Ishikawa (cell line): Measurements from ENCODE around the gene MPZL2.

Source experiments
- CEBPB ChIP-seq: IDR thresholded peaks from 2 replicates; pipeline ENCODE4 v1.6.1; 2012
- CREB1 ChIP-seq: IDR thresholded peaks from 2 replicates; pipeline ENCODE4 v1.6.1; 2012; ENCODE audit warnings: low read depth
- EGR1 ChIP-seq: IDR thresholded peaks from 2 replicates; pipeline ENCODE4 v1.6.1; 2012
- EP300 ChIP-seq: IDR thresholded peaks from 2 replicates; pipeline ENCODE4 v1.6.1; 2012; ENCODE audit warnings: borderline replicate concordance
- FOXM1 ChIP-seq: IDR thresholded peaks from 2 replicates; pipeline ENCODE4 v1.6.1; 2012; ENCODE audit warnings: low read depth, borderline replicate concordance
- MAX ChIP-seq: IDR thresholded peaks from 2 replicates; pipeline ENCODE4 v1.6.1; 2012
- NFIC ChIP-seq: IDR thresholded peaks from 2 replicates; pipeline ENCODE4 v1.6.1; 2012
- RAD21 ChIP-seq: IDR thresholded peaks from 2 replicates; pipeline ENCODE4 v1.6.1; 2012; ENCODE audit warnings: low read depth
- REST ChIP-seq: IDR thresholded peaks from 2 replicates; pipeline ENCODE4 v1.6.1; 2012; ENCODE audit warnings: low read depth, mild to moderate bottlenecking
- TAF1 ChIP-seq: IDR thresholded peaks from 2 replicates; pipeline ENCODE4 v1.6.1; 2012; ENCODE audit warnings: low read depth, mild to moderate bottlenecking
- TCF12 ChIP-seq: IDR thresholded peaks from 2 replicates; pipeline ENCODE4 v1.6.1; 2012; ENCODE audit warnings: low read depth
- TEAD4 ChIP-seq: IDR thresholded peaks from 2 replicates; pipeline ENCODE4 v1.6.1; 2012
- YY1 ChIP-seq: IDR thresholded peaks from 2 replicates; pipeline ENCODE4 v1.6.1; 2012; ENCODE audit warnings: low read depth
- ZBTB7A ChIP-seq: IDR thresholded peaks from 2 replicates; pipeline ENCODE4 v1.6.1; 2012; ENCODE audit warnings: low read depth
- TF ChIP-seq, protein P1 (sequence below): IDR thresholded peaks from 2 replicates; pipeline ENCODE4 v1.6.1; 2012

MPZL2 gene

DNA sequence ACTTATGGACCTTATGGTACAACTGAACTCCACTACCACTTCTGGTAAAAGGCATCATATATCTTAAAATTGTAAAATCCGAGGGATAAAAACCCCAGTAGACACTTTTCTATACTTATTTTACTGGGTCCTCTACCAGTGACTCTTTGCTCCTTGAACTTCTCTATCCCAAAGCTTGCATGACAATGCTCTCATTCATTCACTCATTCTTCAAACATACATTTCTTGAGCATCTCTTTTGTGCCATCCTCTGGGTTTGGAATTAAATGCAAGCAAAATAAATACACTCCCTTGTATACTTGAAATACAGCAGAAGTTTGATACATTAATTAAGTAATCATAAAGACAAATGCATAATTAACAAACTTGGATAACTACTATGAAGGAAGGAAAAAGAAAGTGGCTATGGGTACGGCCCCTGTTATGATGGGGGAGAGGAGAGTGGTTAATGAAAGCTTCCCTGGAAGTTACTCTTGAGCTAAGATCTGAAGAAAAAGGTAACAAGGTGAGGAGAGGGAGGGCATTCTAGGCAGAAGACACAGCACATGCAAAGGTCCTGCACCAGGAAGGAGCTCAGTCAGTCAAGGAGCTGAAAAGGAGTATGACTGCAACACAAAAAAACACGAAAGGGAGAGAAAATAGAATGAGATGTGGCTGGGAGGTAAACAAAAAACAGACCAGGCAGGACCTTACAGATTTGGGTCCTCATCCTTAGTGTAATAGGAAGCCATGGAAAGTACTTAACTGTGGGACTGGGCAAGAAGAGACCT is 19.9 kb downstream of the MPZL2 start:
- TF ChIP-seq REST (no peak), CREB1 (no peak), TEAD4 (no peak), MAX (no peak), RAD21 (no peak), ZBTB7A (no peak), EGR1 (no peak), EP300 (no peak), YY1 (no peak), TCF12 (no peak), CEBPB (no peak), FOXM1 (no peak)

DNA sequence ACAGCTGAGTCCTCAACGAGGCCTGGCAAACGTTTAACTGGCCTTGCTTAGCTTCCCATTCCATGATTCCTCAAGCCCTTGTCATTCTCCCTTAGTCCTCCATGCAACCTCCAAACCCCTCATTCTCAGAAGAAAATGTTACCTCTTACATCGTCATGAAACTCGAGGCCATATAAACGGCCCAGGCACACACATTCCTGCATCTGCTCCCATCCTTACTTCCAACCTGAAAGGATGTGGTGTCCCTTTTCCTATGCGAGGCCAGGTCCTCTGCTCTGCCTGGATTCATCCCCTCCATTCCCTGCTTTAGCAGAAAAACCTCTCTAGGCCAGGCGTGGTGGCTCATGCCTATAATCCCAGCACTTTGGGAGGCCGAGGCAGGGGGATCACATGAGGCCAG is 20.9 kb downstream of the MPZL2 start:
- TF ChIP-seq TCF12 (no peak), EP300 (no peak), FOXM1 (no peak)

DNA sequence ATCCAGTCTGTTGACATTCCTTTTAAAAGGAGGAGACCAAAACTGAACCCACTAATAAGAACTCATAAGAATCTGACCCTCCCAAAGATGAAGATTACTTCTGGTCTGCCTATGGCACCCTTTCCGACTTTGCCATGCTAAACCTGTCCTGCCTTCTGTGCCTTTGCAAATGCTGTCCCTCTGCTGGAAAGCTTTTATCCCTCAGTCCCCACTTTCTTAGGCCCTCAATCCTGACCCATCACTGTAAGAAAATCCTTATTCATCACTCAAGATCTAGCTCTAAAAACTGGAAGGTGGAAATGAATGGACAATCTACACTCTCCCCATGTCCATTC is 22.4 kb downstream of the MPZL2 start:
- TF ChIP-seq YY1 (peak; percentile 66; the same call in 1 of the 2 replicates), TCF12 (no peak), FOXM1 (0 out of 2 replicates have a peak, but pooled peaks have one; percentile 41), TAF1 (no peak), CREB1 (no peak), REST (no peak), TEAD4 (no peak), MAX (peak; percentile 33; the same call in 1 of the 2 replicates), EGR1 (no peak), RAD21 (no peak), NFIC (no peak), ZBTB7A (no peak), EP300 (no peak), CEBPB (no peak)
- TF ChIP-seq, protein P1, sequence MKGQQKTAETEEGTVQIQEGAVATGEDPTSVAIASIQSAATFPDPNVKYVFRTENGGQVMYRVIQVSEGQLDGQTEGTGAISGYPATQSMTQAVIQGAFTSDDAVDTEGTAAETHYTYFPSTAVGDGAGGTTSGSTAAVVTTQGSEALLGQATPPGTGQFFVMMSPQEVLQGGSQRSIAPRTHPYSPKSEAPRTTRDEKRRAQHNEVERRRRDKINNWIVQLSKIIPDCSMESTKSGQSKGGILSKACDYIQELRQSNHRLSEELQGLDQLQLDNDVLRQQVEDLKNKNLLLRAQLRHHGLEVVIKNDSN: no peak

DNA sequence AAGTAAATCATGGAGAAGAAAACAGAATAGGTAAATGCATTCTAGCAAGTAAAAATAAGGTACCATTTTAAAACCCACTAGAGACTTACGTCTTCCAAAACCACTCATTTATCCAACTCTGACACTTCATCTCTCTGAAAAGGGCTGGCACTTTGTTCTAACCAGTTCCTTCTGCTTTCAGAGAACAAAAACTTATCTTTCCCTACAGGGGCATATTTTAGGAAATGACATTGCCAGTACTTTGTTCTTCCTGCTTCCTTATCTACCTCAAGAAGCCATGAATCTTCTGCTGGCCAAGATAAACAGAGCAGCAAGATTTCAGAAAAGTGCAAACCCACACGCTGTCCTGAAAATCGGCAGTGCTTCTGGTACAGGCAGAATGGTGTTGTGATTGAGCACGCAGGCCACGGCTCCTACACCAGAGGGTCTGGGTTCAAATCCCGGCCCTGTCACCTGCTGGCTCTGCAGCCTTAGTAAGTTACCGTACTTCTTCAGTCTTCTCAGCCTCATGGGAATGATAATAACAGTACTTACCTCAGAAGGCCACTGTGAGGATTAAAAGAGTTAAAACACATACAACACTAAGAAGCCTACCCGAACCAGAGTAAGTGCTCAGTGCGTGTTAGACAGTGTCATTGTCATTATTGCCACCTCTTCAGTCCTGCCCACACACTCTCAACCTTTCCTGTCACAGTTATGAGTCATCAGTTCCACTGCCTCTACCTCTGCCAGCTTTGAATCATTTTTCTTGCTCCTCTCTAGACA is 22.9 kb downstream of the MPZL2 start:
- TF ChIP-seq TEAD4: peak; percentile 83
- TF ChIP-seq CEBPB: no peak
- TF ChIP-seq, protein P1: no peak
- TF ChIP-seq TAF1: no peak
- TF ChIP-seq ZBTB7A: no peak
- no peak for TF ChIP-seq CREB1
- no peak for TF ChIP-seq REST
- TF ChIP-seq EGR1: 0 out of 2 replicates have a peak, but pooled peaks have one; percentile 7
- TF ChIP-seq NFIC: peak; percentile 72
- no peak for TF ChIP-seq FOXM1
- no peak for TF ChIP-seq RAD21
- peak; percentile 79; the same call in 1 of the 2 replicates for TF ChIP-seq EP300
- TF ChIP-seq MAX: no peak
- TF ChIP-seq YY1: no peak
- no peak for TF ChIP-seq TCF12
